NCI-H774 (cell line): Measurements from ENCODE around the gene OLIG2.

ENCODE experiments used
- DNase-seq: peaks from one replicate; lab custom pipeline; 2025; lab: John Stamatoyannopoulos, UW

The OLIG2 gene

DNA sequence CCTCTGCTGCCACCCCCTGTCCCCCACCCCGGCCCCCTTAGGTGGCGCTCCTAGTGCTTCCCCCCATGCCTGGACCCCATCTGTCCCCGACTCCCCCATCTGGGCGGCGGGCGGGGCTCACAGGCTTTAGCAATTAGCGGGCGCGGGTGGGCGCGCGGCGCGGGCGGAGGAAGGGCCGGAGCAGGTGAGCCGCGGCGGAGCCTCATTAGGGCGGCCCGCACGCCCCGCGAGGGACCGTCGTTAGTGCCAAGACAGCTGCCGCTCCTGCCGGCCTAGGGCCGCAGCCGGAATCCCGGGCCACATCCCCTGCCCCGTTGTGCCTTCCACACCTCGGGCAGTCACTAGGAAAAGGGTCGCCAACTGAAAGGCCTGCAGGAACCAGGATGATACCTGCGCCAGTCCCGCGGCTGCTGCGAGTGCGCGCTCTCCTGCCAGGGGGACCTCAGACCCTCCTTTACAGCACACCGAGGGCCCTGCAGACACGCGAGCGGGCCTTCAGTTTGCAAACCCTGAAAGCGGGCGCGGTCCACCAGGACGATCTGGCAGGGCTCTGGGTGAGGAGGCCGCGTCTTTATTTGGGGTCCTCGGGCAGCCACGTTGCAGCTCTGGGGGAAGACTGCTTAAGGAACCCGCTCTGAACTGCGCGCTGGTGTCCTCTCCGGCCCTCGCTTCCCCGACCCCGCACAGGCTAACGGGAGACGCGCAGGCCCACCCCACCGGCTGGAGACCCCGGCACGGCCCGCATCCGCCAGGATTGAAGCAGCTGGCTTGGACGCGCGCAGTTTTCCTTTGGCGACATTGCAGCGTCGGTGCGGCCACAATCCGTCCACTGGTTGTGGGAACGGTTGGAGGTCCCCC, 7.6 kb downstream of the OLIG2 start:
- DNase-seq: no peak

GRCh38 chr21:33033961-33034413, 8.3 kb downstream of the OLIG2 start:
- DNase-seq: no peak

GRCh38 chr21:33035147-33035546, 9.4 kb downstream of the OLIG2 start:
- no peak for DNase-seq

DNA sequence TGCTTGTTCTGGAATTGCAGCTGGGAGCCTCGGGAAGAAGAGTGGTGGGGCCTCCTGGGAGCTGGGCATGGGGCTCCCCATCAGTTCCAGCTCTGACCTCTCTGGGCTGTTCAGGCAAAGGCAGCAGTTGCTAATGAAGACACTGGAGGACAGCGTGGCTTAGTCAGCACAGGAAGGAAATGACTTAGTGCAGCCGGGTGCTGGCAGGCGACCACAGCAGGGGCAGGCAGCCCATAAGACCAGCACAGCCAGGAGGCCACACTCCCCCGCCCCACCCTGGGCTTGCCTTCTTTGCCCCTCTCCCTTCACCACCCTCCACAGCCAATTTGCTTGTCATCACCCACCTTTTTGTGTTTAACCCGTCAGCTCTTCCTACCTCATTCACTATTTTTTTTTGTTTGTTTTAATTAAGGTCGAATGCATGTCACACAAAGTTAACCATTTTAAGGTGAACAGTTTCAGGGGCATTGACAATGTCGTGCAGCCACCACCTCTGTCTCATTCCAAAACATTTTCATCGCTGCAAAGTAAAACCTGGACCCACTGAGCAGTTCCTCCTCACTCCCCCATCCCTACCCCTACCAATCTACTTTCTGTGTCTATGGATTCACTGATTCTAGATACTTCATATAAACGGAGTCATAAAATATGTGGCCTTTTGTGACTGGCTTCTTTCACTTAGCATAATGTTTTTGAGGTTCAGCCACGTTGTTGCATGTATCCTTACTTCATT, 10.9 kb downstream of the OLIG2 start:
- no peak for DNase-seq

GRCh38 chr21:33037501-33037900, 11.8 kb downstream of the OLIG2 start:
- DNase-seq: no peak

DNA sequence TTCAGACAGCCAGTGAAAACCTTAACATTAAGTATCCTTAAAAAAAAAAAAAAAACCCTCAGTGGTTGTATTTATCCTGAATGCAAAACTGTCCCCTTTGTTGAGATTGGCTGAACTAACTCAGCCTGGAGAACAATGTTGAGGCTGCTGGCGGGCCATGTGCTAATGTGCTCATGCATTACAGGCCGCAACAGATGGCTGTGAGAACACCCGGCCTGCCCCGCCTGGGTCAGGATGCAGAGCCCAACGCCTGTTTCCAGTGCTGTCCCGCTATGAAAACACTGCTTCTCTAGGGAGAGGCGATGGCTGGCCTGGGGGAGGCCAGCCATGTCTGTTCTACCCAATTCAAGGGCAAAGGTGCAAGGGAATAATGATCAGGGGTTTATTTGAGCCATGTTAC, 13.8 kb downstream of the OLIG2 start:
- DNase-seq: no peak

- DNase-seq: no peak
These were observed 14.5 kb downstream of the OLIG2 start for GRCh38 chr21:33040215-33040614.

DNA sequence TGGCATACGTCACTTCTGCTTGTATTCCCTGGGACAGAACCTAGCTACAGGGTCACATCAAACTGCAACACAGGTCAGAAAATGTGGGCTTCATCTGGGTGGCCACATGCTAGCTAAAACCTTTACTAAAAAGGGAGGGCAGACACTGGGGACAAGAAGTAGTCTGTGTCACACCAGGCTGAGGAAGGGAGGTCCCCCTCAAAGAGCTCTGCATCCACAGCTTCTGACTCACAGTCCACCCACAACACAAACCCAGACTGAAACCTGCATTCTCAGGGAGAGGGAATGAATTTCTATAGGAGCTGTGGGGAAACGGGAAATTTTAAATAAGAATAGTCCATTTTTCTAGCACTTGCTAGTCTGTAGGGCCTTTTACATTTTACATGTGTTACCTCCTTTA, 16.2 kb downstream of the OLIG2 start:
- DNase-seq: no peak

DNA sequence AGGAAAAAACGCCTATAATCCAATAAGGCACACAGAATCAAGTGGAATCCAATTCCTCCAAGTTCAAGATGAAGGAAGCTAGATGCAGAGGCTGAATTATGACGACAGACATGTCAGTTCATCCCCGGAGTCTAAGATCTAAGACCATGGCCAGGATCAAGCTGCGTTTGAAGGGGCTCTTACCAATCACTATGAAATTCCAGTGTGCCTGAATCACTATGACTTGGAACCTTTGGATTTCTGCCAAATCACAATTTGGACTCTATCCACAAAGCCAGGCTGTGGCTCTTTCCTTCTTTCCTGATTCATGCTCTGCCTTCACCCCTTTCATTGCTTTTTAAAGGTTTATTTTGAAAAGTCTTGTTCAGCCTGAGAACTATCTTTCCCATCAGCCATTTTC, 17.1 kb downstream of the OLIG2 start:
- no peak for DNase-seq

GRCh38 chr21:33046455-33046854, 20.7 kb downstream of the OLIG2 start:
- no peak for DNase-seq

GRCh38 chr21:33047231-33047630, 21.5 kb downstream of the OLIG2 start:
- DNase-seq: no peak

DNA sequence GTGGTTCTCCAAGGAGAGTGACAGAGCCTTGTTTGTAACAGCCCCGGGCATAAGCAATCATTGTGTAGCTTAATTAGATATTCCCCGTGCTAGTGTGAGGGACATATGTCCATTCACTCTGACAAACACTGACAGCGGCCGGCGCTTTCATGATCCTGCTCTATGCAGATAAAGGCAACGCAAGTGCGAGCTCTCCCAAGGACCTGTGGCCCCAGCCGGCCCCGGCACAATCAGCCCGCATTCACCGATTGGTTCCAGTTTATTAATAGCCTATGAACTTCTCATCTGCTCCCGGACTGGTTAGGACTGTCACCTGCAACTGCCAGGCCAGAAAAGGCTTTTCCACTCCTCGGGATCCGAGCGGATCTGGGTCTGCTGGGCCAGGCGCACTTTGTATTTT, 26.2 kb downstream of the OLIG2 start:
- DNase-seq: no peak

DNA sequence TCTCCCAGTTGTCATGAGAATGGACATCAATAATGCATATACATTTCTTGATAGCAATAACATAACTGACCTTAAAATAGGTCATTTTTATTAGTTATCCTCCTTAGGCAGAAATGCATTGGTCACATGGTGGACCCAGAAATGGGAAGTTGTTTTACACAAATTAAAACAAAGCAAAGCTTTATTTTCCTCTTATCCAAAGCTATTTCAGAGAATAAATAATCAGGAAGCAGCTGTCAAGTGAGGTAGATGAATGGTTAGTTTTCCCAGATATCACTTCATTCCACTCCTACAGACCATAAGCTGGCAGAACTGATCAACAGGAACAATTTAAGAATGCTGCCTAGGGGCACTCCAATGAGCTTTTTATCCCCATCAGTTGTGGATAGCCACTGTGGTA, 28.2 kb downstream of the OLIG2 start:
- DNase-seq: no peak

GRCh38 chr21:33055991-33056390, 30.3 kb downstream of the OLIG2 start:
- no peak for DNase-seq

GRCh38 chr21:33057385-33057940, 31.7 kb downstream of the OLIG2 start:
- no peak for DNase-seq

- no peak for DNase-seq
These were observed 32.8 kb downstream of the OLIG2 start for GRCh38 chr21:33058527-33058926.

DNA sequence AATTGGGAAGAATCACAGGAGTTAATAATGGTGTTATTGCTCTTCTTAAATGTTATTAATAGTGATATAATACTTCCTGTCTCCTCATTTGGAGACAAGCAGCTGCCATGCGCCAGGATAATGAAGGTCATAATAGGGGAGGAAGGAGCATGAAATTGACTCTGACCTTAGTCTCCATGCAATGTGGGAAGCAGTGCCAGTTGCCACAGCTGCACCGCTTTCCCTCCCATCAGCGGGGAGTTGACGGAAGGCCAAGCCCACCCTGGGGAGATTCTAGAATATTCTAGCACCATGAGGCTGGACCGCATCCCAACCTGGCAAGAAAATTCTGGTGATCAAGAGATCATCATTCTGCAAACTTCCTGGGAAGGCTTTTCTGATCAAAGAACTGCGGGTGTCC, 33.2 kb downstream of the OLIG2 start:
- no peak for DNase-seq

DNA sequence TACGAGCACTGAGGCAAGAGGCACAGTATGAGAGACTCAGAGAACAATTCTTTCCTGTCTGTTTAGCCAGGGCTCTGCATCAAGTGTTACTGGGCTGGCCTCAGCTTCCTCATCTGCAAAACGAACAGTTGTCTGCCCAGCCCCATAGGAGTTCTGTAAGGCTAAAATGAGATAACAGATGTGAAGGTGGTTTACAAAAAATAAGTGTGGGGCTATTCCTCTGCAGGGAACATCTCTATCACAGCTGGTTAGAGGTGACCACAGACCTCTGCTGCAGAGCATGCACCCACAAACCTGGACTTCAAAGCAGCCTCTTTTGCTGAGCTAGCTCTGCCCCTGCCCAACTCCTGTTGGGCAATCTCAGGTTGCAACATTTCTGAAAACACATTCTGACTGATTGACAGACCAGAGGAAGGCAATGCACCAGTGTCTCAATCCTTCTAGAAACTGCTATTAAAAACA, 33.7 kb downstream of the OLIG2 start:
- DNase-seq: no peak

GRCh38 chr21:33061233-33061632, 35.5 kb downstream of the OLIG2 start:
- DNase-seq: no peak

- no peak for DNase-seq
These were observed 37.7 kb downstream of the OLIG2 start for GRCh38 chr21:33063375-33063883.

GRCh38 chr21:33063907-33064622, 38.3 kb downstream of the OLIG2 start:
- DNase-seq: no peak
